MG63 (cell line): ENCODE measurements around the gene TARS2. TPM values are rescaled to one million over a fixed set of nuclear protein-coding genes. Genes with fewer than 3 reads are reported as not detected.
A peak's percentile ranks its signal among the peaks of the same experiment; 100 is the strongest.

Source experiments
- DNase-seq: peaks from one replicate; pipeline ENCODE4 v3.0.0-alpha.2; 2020
- H3K27me3 ChIP-seq: fragments of 250-450 bp; sonication (Bioruptor Pico); 2 replicates; pipeline ENCODE4 v1.5.1; 2020; ENCODE audit warnings: mild to moderate bottlenecking, moderate library complexity
- H3K36me3 ChIP-seq: fragments of 250-450 bp; sonication (Bioruptor Pico); 2 replicates; pipeline ENCODE4 v1.5.1; 2020; ENCODE audit warnings: mild to moderate bottlenecking, moderate library complexity
- H3K4me3 ChIP-seq: fragments of 250-450 bp; sonication (Bioruptor Pico); 2 replicates; pipeline ENCODE4 v1.5.1; 2020; ENCODE audit warnings: mild to moderate bottlenecking, moderate library complexity
- H3K9me3 ChIP-seq: fragments of 250-450 bp; sonication (Bioruptor Pico); 2 replicates; pipeline ENCODE4 v1.5.1; 2020; ENCODE audit warnings: mild to moderate bottlenecking, moderate library complexity
- total RNA-seq: library from RNA; depleted of rRNA; stranded (reverse); fragments of >200 nt; shearing (Covaris generic); gene quantifications from 2 replicates; pipeline ENCODE4 v1.2.3, GENCODE V29; 2014; ENCODE audit warnings: low replicate concordance

TARS2 gene
- total RNA-seq, 1 experiment from 2014 or later, result 15.4 TPM

DNA sequence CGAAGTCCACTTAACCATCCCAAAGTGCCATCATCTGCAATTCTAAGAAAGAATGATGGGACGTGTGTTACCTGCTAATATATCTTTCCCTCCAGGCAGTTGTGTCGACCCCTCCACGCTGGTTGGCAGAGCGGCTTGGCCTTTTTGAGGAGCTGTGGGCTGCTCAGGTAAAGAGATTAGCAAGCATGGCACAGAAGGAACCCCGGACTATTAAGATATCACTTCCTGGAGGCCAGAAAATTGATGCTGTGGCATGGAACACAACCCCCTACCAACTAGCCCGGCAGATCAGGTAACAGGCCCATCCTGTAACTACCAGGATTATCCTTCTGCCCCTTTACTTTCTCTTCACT, 520 bp downstream of the TARS2 start:
- Histone ChIP-seq H3K36me3 (peaks cover 27% of the 10 kb centered on the region), H3K4me3 (peak overlapping the region; percentile 94), H3K27me3 (no peaks in the 10 kb centered on the region), H3K9me3 (no peaks in the 10 kb centered on the region)
- no peak for DNase-seq

DNA sequence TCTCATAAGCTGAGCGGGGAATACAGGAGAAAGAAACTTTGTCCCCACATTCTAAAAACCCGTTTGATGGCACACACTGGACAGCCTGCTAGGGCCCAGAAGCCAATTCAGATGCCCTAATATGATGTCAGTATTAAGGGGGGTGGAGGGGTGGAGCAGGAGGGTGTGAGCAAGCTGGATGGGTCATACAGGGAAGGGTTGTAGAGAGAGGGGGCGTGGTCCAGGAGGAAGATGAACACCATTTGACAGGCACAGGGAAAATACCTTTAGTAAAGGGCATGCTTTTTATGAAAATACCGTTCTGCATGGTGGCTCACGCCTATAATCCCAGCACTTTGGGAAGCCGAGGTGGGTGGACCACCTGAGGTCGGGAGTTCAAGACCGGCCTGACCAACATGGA, 6.0 kb downstream of the TARS2 start:
- Histone ChIP-seq H3K27me3 (no peaks in the 10 kb centered on the region), H3K36me3 (peaks cover 61% of the 10 kb centered on the region), H3K4me3 (no peak overlapping the region), H3K9me3 (no peaks in the 10 kb centered on the region)
- no peak for DNase-seq

DNA sequence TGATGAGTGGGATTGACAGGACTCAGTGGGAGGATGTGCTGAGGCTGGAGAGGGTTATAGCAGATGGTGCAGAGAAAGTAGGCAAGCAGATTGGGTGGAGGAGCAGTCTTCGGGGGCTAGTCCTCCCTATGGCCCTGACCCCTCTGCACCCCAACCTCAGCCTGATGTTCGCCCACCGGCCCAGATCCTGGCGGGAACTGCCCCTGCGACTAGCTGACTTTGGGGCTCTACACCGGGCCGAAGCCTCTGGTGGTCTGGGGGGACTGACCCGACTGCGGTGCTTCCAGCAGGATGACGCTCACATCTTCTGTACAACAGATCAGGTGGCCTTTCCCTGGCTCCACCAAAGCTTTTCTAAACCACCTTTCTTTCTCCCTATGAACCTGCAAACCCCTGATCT, 11.1 kb downstream of the TARS2 start:
- no peak for DNase-seq
- H3K4me3 ChIP-seq, result no peak overlapping the region
- no peaks in the 10 kb centered on the region for H3K9me3 ChIP-seq

GRCh38 chr1:150505431-150505830, 18.2 kb downstream of the TARS2 start:
- no peak overlapping the region for H3K4me3 ChIP-seq
- H3K9me3 ChIP-seq, result no peaks in the 10 kb centered on the region
- peaks cover 52% of the 10 kb centered on the region for H3K36me3 ChIP-seq
- no peaks in the 10 kb centered on the region for H3K27me3 ChIP-seq
- DNase-seq, result no peak

More for the DNA sequence above, 11.1 kb downstream of the TARS2 start:
- Histone ChIP-seq H3K36me3 (peaks cover 51% of the 10 kb centered on the region), H3K27me3 (no peaks in the 10 kb centered on the region)

DNA sequence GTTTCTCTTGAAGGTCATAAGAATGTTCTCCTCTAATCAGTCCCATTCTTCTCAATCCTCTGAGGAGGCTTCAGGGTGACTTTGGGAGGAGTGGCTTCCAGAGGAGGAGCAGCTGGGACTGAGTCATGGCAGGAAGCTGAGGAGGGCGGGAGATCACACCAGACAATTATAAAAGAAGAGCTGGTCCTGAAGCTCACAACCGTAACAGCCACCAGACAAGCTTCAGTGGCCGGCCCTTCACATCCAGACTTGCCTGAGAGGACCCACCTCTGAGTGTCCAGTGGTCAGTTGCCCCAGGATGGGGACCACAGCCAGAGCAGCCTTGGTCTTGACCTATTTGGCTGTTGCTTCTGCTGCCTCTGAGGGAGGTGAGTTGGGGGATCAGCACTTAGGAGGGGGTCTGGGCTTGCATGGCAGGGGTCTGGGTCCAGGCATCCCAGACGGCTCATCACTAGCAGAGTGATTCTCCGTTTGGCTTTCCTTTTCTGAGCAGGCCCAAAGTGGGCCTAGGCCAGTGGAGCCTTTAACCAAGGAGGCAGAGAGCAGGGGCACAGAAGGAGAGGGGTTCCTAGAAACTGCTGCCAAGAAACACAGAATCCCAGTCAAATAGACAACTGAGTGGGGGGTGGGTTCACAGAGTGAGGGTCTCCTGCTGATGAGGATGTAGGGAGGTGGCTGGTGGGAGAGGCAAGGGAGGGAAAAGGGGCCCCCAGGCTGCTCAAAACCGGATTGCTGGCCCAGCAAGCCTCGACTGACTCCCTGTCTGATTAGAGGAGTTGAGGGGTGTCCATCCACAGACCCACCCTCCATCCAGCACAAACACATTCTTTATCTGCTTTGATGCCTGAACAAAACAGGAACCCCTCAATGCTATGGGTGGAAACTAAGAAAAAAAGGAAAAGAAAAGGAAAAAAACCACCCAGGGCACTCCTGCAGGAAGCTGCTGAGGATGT, 21.0 kb downstream of the TARS2 start, which contains the start of gene ECM1:
ECM1 (plus strand) TSS at position 198 of the 953 bp plus-strand sequence; CDS start at position 299, 101 bp downstream.
- Histone ChIP-seq H3K9me3 (no peaks in the 10 kb centered on the region), H3K4me3 (peak within 1 kb of the TSS; percentile 33), H3K27me3 (no peaks in the 10 kb centered on the region), H3K36me3 (peaks cover 53% of the 10 kb centered on the region)
- DNase-seq, result peak; percentile 83

GRCh38 chr1:150508982-150509381, 21.8 kb downstream of the TARS2 start:
- no peak for DNase-seq
- H3K27me3 ChIP-seq, result no peaks in the 10 kb centered on the region
- peaks cover 55% of the 10 kb centered on the region for H3K36me3 ChIP-seq

DNA sequence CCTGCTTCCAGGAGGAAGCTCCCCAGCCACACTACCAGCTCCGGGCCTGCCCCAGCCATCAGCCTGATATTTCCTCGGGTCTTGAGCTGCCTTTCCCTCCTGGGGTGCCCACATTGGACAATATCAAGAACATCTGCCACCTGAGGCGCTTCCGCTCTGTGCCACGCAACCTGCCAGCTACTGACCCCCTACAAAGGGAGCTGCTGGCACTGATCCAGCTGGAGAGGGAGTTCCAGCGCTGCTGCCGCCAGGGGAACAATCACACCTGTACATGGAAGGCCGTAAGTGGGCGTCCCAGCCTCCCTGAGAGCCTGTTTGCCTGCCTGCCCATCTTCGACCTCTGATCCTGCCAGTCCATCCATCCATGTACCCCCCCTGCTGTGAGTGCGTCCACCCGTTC, 24.3 kb downstream of the TARS2 start:
- Histone ChIP-seq H3K36me3 (peaks cover 36% of the 10 kb centered on the region), H3K9me3 (no peaks in the 10 kb centered on the region), H3K27me3 (no peaks in the 10 kb centered on the region), H3K4me3 (no peak overlapping the region)
- no peak for DNase-seq

More at GRCh38 chr1:150508982-150509381, 21.8 kb downstream of the TARS2 start:
- Histone ChIP-seq H3K4me3 (no peak overlapping the region), H3K9me3 (no peaks in the 10 kb centered on the region)

DNA sequence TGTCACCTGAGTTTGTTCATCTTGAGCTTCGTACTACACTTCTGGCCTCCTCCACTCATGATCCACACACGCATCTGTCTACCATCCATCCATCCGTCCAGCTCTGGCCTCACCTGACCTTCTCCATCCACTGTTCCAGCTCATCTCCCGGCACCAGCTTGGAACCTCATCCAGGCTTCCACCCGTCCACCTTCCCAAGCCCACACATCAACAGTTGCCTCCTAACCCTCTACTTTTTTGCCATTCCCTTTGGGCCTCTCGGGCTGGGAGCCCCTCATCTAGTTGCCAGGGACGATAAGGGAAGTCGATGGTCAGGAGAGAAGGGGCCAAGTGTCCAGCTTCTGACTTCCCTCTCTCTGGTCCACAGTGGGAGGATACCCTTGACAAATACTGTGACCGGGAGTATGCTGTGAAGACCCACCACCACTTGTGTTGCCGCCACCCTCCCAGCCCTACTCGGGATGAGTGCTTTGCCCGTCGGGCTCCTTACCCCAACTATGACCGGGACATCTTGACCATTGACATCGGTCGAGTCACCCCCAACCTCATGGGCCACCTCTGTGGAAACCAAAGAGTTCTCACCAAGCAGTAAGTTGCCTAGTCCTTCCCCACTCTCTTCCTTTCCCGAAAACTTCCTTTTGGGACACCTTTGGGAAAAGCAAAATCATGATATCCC, 24.9 kb downstream of the TARS2 start:
- Histone ChIP-seq H3K27me3 (no peaks in the 10 kb centered on the region), H3K36me3 (peaks cover 30% of the 10 kb centered on the region), H3K4me3 (no peak overlapping the region), H3K9me3 (no peaks in the 10 kb centered on the region)
- no peak for DNase-seq

- H3K27me3 ChIP-seq, result no peaks in the 10 kb centered on the region
- H3K4me3 ChIP-seq, result no peak overlapping the region
- H3K36me3 ChIP-seq, result peaks cover 24% of the 10 kb centered on the region
- H3K9me3 ChIP-seq, result no peaks in the 10 kb centered on the region
- no peak for DNase-seq
These were observed 25.6 kb downstream of the TARS2 start for GRCh38 chr1:150512846-150513245.

DNA sequence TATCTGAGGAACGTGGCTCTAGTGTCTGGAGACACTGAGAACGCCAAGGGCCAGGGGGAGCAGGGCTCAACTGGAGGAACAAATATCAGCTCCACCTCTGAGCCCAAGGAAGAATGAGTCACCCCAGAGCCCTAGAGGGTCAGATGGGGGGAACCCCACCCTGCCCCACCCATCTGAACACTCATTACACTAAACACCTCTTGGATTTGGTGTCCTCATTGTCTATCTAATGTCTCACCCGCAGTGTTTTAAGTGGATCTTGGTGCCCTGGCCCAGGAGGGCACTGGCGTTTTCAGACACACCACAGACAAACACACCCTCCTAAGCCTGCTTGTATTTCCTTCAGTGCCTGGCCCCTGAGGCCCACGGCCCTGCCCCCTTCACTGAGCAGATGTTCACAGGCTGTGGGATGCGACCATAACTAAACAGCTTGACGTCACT, 26.2 kb downstream of the TARS2 start:
- no peaks in the 10 kb centered on the region for H3K9me3 ChIP-seq
- peak; percentile 20 for DNase-seq
- no peak overlapping the region for H3K4me3 ChIP-seq
- H3K27me3 ChIP-seq, result no peaks in the 10 kb centered on the region
- peaks cover 24% of the 10 kb centered on the region for H3K36me3 ChIP-seq

GRCh38 chr1:150514260-150514659, 27.0 kb downstream of the TARS2 start:
- no peak for DNase-seq
- H3K4me3 ChIP-seq, result no peak overlapping the region
- no peaks in the 10 kb centered on the region for H3K27me3 ChIP-seq
- no peaks in the 10 kb centered on the region for H3K9me3 ChIP-seq
- peaks cover 24% of the 10 kb centered on the region for H3K36me3 ChIP-seq

DNA sequence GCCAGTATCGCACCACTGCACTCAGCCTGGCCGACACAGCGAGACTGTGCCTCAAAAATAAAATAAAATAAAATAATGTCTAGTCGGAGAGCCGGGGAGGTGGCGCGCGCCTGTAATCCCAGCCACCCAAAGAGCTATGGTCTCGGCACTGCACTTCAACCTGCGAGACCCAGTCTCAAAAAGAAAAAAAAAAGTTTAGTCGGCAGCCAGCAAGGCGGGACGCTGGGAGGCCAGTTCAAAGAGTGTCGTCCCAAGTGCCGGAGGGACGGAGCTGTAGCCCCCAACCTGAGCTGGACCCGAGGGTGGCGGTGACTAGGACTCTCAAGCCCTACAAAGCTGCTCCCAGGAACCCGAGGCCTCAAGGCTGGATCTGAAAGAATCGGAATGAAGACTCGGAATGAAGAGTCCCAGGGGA, 27.7 kb downstream of the TARS2 start:
- DNase-seq, result no peak
- Histone ChIP-seq H3K4me3 (peak overlapping the region; percentile 68), H3K36me3 (peaks cover 23% of the 10 kb centered on the region), H3K27me3 (no peaks in the 10 kb centered on the region), H3K9me3 (no peaks in the 10 kb centered on the region)

DNA sequence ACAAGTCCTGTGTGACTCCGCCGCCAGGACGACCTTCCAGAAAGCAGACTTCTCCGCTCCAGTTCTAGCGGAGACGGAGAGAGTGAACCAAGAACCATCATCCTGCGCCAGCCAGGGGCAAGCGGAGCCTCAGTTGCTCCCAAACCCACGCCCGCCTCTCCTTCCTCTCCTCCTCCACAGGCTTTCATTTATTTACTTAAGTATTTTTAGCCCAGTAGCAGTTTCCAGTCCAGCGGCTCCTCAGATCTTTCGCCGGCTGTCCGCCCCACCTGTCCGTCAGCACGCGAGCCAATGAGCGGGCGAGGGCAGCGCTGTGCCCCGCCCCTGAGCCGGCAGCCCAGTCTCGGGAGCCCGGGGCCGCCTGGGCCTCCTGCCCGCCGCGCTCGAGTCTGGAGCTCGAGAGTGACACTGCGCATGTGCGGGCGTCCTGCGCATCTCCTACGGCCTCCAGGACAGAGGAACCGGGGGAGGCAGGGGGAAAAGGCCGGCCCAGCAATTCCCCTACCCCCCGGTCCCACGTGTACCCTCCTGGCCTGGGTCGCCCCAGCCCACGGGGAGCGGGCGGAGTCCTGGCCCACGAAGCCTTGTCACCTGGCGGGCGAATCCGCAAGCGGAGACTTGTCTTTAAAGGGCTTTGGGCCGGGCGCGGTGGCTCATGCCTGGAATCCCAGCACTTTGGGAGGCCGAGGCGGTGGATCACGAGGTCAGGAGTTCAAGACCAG, 28.3 kb downstream of the TARS2 start, which contains the start of gene FALEC:
FALEC (plus strand) TSS at position 425 of the 722 bp plus-strand sequence.
- peak; percentile 98 for DNase-seq
- Histone ChIP-seq H3K9me3 (no peaks in the 10 kb centered on the region), H3K27me3 (no peaks in the 10 kb centered on the region), H3K36me3 (peaks cover 18% of the 10 kb centered on the region), H3K4me3 (peak within 1 kb of the TSS; percentile 68)

- H3K9me3 ChIP-seq, result no peaks in the 10 kb centered on the region
- H3K4me3 ChIP-seq, result peak overlapping the region; percentile 68
- no peaks in the 10 kb centered on the region for H3K27me3 ChIP-seq
- peak; percentile 24 for DNase-seq
- peaks cover 16% of the 10 kb centered on the region for H3K36me3 ChIP-seq
These were observed 28.9 kb downstream of the TARS2 start for GRCh38 chr1:150516050-150516591.

DNA sequence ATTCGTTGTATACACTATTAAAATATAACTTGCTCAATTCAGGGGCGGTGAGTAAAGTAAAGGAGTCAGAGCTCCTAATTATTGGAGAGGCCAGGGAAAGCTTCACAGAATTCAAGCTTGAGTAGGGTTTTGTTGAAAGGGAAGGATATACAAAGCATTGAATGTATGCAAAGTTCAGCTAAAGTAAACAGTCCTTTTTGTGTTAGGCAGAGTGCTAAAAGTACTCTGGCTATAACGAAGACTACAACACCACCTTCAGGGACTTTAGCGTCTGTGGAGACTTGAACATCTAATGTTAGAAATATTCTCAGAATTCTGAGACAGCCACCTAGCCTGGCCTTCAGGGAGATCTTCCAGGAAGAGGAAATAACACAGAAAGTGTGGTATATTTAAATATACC, 29.4 kb downstream of the TARS2 start:
- H3K27me3 ChIP-seq, result no peaks in the 10 kb centered on the region
- H3K9me3 ChIP-seq, result no peaks in the 10 kb centered on the region
- H3K4me3 ChIP-seq, result peak overlapping the region; percentile 68
- DNase-seq, result no peak
- peaks cover 12% of the 10 kb centered on the region for H3K36me3 ChIP-seq

GRCh38 chr1:150521196-150521968, 34.2 kb downstream of the TARS2 start:
- Histone ChIP-seq H3K4me3 (no peak overlapping the region), H3K27me3 (no peaks in the 10 kb centered on the region), H3K9me3 (no peaks in the 10 kb centered on the region), H3K36me3 (no peaks in the 10 kb centered on the region)
- DNase-seq, result no peak
